Smooth muscle cell (in vitro differentiated cells): ENCODE measurements around the gene NDRG4. TPM values are rescaled to one million over a fixed set of nuclear protein-coding genes. Genes with fewer than 3 reads are reported as not detected.
"Not testable (repeated sequence)": the region's sequence is repeated elsewhere in the genome, so short reads cannot be mapped to it uniquely, and the experiment has no call there.

Experiments
- DNase-seq: peaks from one replicate; lab custom pipeline; 2025; ENCODE audit not compliant: unreplicated experiment; lab: John Stamatoyannopoulos, UW
- H2AFZ ChIP-seq: fragments of 200-600 bp; sonication (generic); 2 replicates; pipeline ENCODE4 v1.6.0; 2016; ENCODE audit warnings: antibody characterized with exemption, low read depth, mild to moderate bottlenecking
- H3F3A ChIP-seq: fragments of 200-600 bp; sonication (generic); 2 replicates; pipeline ENCODE4 v1.6.0; 2017; ENCODE audit warnings: antibody characterized with exemption, low read depth
- H3K27ac ChIP-seq: fragments of 200-600 bp; sonication (generic); 2 replicates; pipeline ENCODE4 v1.5.1; 2016; ENCODE audit warnings: low read depth, mild to moderate bottlenecking
- H3K27me3 ChIP-seq: fragments of 200-600 bp; sonication (generic); 2 replicates; pipeline ENCODE4 v1.6.1; 2016; ENCODE audit warnings: low read depth, mild to moderate bottlenecking
- H3K36me3 ChIP-seq: fragments of 200-600 bp; sonication (generic); 2 replicates; pipeline ENCODE4 v1.5.1; 2016; ENCODE audit warnings: low read depth
- H3K4me1 ChIP-seq: fragments of 200-600 bp; sonication (generic); 2 replicates; pipeline ENCODE4 v1.5.1; 2016; ENCODE audit warnings: low read depth
- H3K4me2 ChIP-seq: fragments of 200-600 bp; sonication (generic); 2 replicates; pipeline ENCODE4 v1.6.0; 2016; ENCODE audit warnings: mild to moderate bottlenecking
- H3K4me3 ChIP-seq: fragments of 200-600 bp; sonication (generic); 2 replicates; pipeline ENCODE4 v1.5.1; 2016; ENCODE audit warnings: mild to moderate bottlenecking
- H3K79me2 ChIP-seq: fragments of 200-600 bp; sonication (generic); 2 replicates; pipeline ENCODE4 v1.6.0; 2016; ENCODE audit warnings: low read depth, mild to moderate bottlenecking
- H3K9ac ChIP-seq: fragments of 200-600 bp; sonication (generic); 2 replicates; pipeline ENCODE4 v1.6.0; 2016; ENCODE audit warnings: low read depth
- H3K9me3 ChIP-seq: fragments of 200-600 bp; sonication (generic); replicated peaks from 2 replicates; pipeline ENCODE4 v1.5.1; 2016; ENCODE audit warnings: low read depth
- H4K20me1 ChIP-seq: fragments of 200-600 bp; sonication (generic); 2 replicates; pipeline ENCODE4 v1.6.0; 2016; ENCODE audit warnings: low read depth
- CTCF ChIP-seq: fragments of 200-600 bp; sonication (generic); IDR thresholded peaks from 2 replicates; pipeline ENCODE4 v1.5.1; 2017; ENCODE audit warnings: borderline replicate concordance, mild to moderate bottlenecking, antibody characterized with exemption; ENCODE audit not compliant: insufficient read depth, poor library complexity, severe bottlenecking
- WGBS: methylation state at CpG from one replicate; pipeline ENCODE4 v1.1.7; 2016; ENCODE audit warnings: low lambda C conversion rate; 5-methylcytosine and 5-hydroxymethylcytosine counted together
- polyA plus RNA-seq: library from polyadenylated mRNA; unstranded; fragments of >200 nt; fragmentation: Nextera tagmentation; extraction: Ambion mirVana; gene quantifications from 2 replicates; pipeline ENCODE4 v1.2.1, GENCODE V29; 2016
- total RNA-seq: library from RNA; depleted of rRNA; stranded (reverse); fragments of >200 nt; gene quantifications from 2 replicates; pipeline ENCODE4 v1.2.3, GENCODE V29; 2014

Gene NDRG4
- total and polyA plus RNA-seq, 2 experiments from 2014 or later, result 9.9 to 23.0 TPM

- WGBS, result 95% methylated on average over 4 of the region's 4 CpGs
- Histone ChIP-seq H2AFZ (no peak overlapping the region), H3F3A (no peaks in the 10 kb centered on the region), H3K27me3 (no peaks in the 10 kb centered on the region), H3K4me1 (no peaks in the 10 kb centered on the region), H3K4me2 (no peak overlapping the region), H3K9me3 (no peaks in the 10 kb centered on the region), H3K4me3 (no peak overlapping the region), H4K20me1 (no peaks in the 10 kb centered on the region), H3K36me3 (no peaks in the 10 kb centered on the region), H3K79me2 (no peaks in the 10 kb centered on the region), H3K27ac (no peak overlapping the region), H3K9ac (no peak overlapping the region)
- no peak for TF ChIP-seq CTCF
- no peak for DNase-seq
These were observed 9.9 kb upstream of the NDRG4 start for GRCh38 chr16:58490065-58490464.

GRCh38 chr16:58490539-58490938 is 9.4 kb upstream of the NDRG4 start:
- not testable (repeated sequence) for H4K20me1 ChIP-seq, H2AFZ ChIP-seq, H3K4me3 ChIP-seq, H3K4me2 ChIP-seq, H3K9me3 ChIP-seq, DNase-seq, H3K27me3 ChIP-seq, H3K36me3 ChIP-seq, H3K79me2 ChIP-seq, H3K27ac ChIP-seq, H3K4me1 ChIP-seq, H3K9ac ChIP-seq, H3F3A ChIP-seq
- 89% methylated on average over 8 of the region's 8 CpGs for WGBS

- DNase-seq, result no peak
- Histone ChIP-seq H3F3A (no peaks in the 10 kb centered on the region), H3K9me3 (no peaks in the 10 kb centered on the region), H2AFZ (no peak overlapping the region), H3K79me2 (no peaks in the 10 kb centered on the region), H3K36me3 (no peaks in the 10 kb centered on the region), H3K9ac (no peak overlapping the region), H4K20me1 (no peaks in the 10 kb centered on the region), H3K27me3 (no peaks in the 10 kb centered on the region), H3K4me1 (peaks cover 8% of the 10 kb centered on the region), H3K4me3 (no peak overlapping the region), H3K27ac (no peak overlapping the region), H3K4me2 (no peak overlapping the region)
- 87% methylated on average over 4 of the region's 4 CpGs for WGBS
- TF ChIP-seq CTCF, result no peak
These were observed 7.9 kb upstream of the NDRG4 start for GRCh38 chr16:58492066-58492465.

- WGBS, result 45% methylated on average over 5 of the region's 5 CpGs
- no peak overlapping the region for H3K4me2 ChIP-seq
- no peaks in the 10 kb centered on the region for H3K9me3 ChIP-seq
- no peak for DNase-seq
- H3K9ac ChIP-seq, result no peak overlapping the region
- peaks cover 8% of the 10 kb centered on the region for H3K4me1 ChIP-seq
- no peaks in the 10 kb centered on the region for H4K20me1 ChIP-seq
- no peak for TF ChIP-seq CTCF
- no peaks in the 10 kb centered on the region for H3K27me3 ChIP-seq
- no peaks in the 10 kb centered on the region for H3F3A ChIP-seq
- no peak overlapping the region for H3K27ac ChIP-seq
- H3K36me3 ChIP-seq, result no peaks in the 10 kb centered on the region
- no peak overlapping the region for H2AFZ ChIP-seq
- no peaks in the 10 kb centered on the region for H3K79me2 ChIP-seq
- H3K4me3 ChIP-seq, result no peak overlapping the region
These were observed 7.2 kb upstream of the NDRG4 start for GRCh38 chr16:58492735-58493134.
